Stimulated activated CD8-positive, alpha-beta memory T cell treated with anti-CD3 and anti-CD28 coated beads, Interleukin-7, amount 100 ng/mL, for 48 hours (primary cell): ENCODE results near the gene ZMAT5.

Experiments used
- DNase-seq, 2 donors: peaks; one replicate each; pipeline ENCODE4 v3.0.0-alpha.2; 2020; ENCODE audit warnings: low read depth in 1 of 2; ENCODE audit errors: extremely low read depth in 1 of 2

Gene ZMAT5

DNA sequence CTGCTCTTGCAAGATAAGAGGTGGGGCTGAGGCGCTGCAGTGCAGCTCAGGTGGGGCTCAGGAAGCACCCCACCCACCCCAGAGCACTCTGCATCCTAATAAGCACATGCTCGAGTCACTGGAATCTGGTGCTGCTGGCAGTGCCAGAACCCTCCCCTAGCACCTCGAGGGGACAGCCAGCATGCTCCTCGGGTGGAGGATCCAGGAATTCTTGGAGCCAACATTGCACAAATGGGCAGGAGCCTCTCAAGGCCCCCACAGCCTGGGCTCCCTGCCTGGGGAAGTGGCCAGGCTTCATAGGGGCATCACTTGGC is 74.5 kb downstream of the ZMAT5 start:
- DNase-seq = no peak

DNA sequence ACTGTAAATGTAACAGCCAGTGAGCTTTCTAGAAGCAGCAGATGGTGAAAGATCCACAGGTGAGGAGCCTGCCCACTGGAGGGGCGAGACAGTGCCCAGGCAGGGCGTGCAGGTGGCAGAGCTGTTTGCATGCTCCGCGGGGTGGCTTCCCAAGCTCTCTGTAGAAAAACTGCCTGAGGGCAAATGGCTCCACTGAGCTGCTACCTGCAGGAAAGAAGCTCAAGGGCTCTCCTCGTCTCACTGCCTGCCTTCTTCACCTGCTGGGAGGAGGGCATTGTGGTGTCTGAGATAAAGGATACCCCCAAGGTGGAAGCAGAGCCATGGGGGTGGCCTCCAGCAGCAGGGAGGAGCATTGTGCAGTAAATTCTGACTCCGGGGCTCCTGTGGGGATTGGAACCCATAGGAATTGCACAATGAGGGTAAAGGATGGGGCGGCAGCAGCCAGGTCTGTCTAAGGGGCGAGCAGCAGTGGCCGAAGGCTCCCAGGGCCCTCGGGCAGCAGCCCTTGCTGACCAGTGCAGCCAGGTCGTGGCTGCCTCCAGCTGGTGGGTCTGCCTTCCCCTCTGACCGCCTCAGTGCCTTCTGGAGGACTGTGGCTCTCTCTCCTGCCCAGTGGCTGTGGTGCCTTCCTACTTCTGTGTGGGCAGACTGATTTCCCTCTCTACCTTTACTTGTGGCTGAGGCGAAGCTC is 75.0 kb downstream of the ZMAT5 start:
- no peak for DNase-seq

DNA sequence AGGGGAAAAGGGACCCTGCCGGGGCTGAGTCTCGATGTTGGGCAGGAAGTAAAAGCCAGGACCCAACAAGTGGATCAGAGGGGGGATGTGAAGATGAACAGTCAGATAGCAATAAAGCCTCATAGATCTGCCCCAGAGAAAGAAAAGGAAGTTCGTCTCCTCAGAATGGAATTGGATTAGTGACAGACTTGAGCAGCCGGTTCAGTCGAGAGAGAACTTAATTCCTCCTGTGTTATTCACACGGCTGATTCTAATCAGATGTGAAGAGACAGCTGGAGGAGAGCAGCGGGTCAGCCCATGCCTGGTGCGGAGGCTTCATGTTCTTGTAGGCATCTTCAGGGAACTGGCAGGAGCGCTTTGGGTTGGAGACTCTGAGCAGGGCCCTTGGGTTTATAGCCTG is 76.3 kb downstream of the ZMAT5 start:
- no peak for DNase-seq

DNA sequence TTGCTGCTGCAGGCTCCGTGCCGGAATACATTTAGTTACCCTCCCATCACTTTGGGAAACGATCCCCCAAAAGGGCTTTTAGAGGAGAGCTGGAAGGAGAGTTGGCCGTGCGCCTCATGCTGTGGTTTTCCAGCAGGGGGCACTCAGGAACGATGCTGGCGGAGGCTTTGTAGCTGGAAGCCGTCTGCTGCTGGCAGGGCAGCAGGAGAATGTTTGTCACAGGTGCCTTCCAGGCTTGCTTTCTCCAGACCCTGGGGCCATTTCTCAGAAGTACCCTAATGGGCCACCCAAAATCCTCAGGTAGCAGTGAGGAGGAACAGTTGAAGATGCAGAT is 77.0 kb downstream of the ZMAT5 start:
- DNase-seq = peak in 1 of 2 donors; percentile 5

DNA sequence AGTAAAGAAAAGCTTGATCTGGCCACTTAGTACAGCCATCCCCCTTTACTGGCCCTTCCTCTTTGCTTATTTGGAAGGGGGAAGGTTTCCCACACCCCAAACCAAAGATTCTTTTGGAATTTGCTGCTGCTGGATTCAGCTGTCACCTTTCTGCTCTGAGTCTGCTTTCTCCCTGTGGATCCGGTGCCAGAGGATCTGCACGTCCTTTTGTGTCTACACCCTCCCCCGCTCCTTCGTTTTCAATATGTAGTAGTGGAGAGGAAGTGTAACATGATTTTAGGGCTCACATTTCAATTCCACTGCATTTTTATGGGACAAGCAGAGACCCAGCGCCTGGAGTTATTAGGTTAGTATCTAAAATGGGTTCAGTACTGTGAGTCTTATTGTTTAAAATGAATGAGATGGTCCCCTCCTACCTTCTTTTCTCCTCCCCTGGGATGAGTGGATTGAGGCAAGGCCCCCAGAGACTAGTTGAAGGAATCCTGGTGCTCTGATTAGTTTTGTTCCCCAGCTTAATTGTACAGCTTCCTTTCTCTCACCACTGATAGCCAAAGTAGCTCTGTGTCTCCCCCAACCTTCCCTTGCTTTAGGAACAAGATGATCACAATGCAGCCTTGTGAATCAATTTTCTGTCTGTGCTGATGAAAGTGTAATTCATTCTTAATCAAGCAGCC is 77.5 kb downstream of the ZMAT5 start:
- DNase-seq = no peak

DNA sequence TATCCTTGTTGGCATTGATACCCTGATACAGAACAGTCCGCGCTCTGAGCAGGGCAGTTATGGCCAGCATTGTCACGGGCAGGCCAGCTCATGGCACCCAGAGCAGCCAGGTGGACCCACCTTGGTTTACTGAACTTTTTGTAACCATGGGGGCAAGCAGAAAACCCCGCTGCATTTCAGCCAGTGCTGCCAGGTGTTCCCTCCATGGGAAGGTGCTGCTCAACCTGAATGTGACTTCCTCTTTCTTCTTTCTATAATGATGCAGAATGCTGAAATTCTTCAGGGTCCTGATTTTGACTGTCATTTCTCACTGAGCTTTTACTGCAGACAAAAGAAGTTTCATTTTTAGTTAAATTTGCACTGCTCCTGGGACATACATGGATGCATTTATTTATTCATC is 82.6 kb downstream of the ZMAT5 start:
- DNase-seq = no peak

DNA sequence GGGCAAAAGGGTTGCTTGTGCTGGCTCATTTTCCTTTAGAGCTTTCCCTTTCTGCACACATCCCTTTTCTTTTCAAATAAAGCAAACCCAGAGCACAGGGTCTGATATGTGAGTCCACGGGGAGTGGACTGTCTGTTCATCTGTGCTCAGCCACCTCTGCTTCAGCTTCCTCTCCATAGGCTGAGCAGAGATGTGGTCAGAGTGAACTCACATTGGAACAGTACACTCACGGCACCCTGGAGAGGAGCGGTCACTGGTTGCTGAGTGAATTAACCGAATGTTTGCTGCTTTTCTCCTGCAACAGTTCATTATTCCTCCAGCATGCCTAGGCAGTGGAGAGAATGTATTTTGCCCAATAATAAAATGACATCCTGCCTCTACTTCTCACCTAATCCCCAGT is 83.3 kb downstream of the ZMAT5 start:
- DNase-seq = no peak
